NCI-H1930 (cell line): Measurements from ENCODE around the gene ATP2C2.
"Not testable (repeated sequence)": the region's sequence is repeated elsewhere in the genome, so short reads cannot be mapped to it uniquely, and the experiment has no call there.

Source experiments
- DNase-seq, 2 experiments: peaks; one replicate each; lab custom pipeline; 2025; lab: John Stamatoyannopoulos, UW

ATP2C2 gene

GRCh38 chr16:84341528-84342295, 26.6 kb upstream of the ATP2C2 start:
- no peak for DNase-seq

- DNase-seq = not testable (repeated sequence)
These were observed 24.5 kb upstream of the ATP2C2 start for GRCh38 chr16:84343800-84344199.

- DNase-seq = no peak
These were observed 23.6 kb upstream of the ATP2C2 start for GRCh38 chr16:84344781-84345180.

- no peak for DNase-seq
These were observed 21.2 kb upstream of the ATP2C2 start for GRCh38 chr16:84347161-84347560.

GRCh38 chr16:84348386-84348888, 19.9 kb upstream of the ATP2C2 start:
- DNase-seq = no peak

GRCh38 chr16:84349862-84350684, 18.3 kb upstream of the ATP2C2 start:
- DNase-seq = no peak

GRCh38 chr16:84350685-84351400, 17.5 kb upstream of the ATP2C2 start:
- no peak for DNase-seq

- DNase-seq = no peak
These were observed 16.7 kb upstream of the ATP2C2 start for GRCh38 chr16:84351630-84352029.

GRCh38 chr16:84354306-84354705, 14.0 kb upstream of the ATP2C2 start:
- no peak for DNase-seq

- DNase-seq = no peak
These were observed 13.2 kb upstream of the ATP2C2 start for GRCh38 chr16:84355149-84355548.

GRCh38 chr16:84356176-84356575, 12.2 kb upstream of the ATP2C2 start:
- no peak for DNase-seq

- DNase-seq = no peak
These were observed 11.7 kb upstream of the ATP2C2 start for GRCh38 chr16:84356591-84357116.

- DNase-seq = no peak
These were observed 11.1 kb upstream of the ATP2C2 start for GRCh38 chr16:84357191-84357651.

GRCh38 chr16:84358601-84359295, 9.6 kb upstream of the ATP2C2 start:
- no peak for DNase-seq

GRCh38 chr16:84359326-84359725, 9.0 kb upstream of the ATP2C2 start:
- DNase-seq = no peak

GRCh38 chr16:84360170-84360569, 8.2 kb upstream of the ATP2C2 start:
- no peak for DNase-seq

- DNase-seq = no peak
These were observed 7.6 kb upstream of the ATP2C2 start for GRCh38 chr16:84360748-84361147.

GRCh38 chr16:84361546-84361945, 6.8 kb upstream of the ATP2C2 start:
- no peak for DNase-seq

GRCh38 chr16:84362471-84362941, 5.8 kb upstream of the ATP2C2 start:
- no peak for DNase-seq

GRCh38 chr16:84366208-84366607, 2.1 kb upstream of the ATP2C2 start:
- DNase-seq = no peak

GRCh38 chr16:84367297-84367680, 1.0 kb upstream of the ATP2C2 start:
- DNase-seq = no peak
